HCT116 (cell line): ENCODE measurements around the gene DIAPH3.

Experiments
- CBX3 ChIP-seq: IDR thresholded peaks from 2 replicates; pipeline ENCODE4 v1.6.1; 2012; ENCODE audit warnings: low read depth
- CTCF ChIP-seq, 3 experiments: fragments of 200-600 bp in 1 of 3; sonication (generic) in 1 of 3; IDR thresholded peaks in 2 of 3; conservative IDR thresholded peaks in 1 of 3; 2 replicates each; pipeline ENCODE4 v1.5.1; 2012 to 2017; ENCODE audit warnings: low read depth in 2 of 3, low read length in 2 of 3, antibody characterized with exemption in 1 of 3, borderline replicate concordance in 1 of 3, control low read depth in 1 of 3, mild to moderate bottlenecking in 1 of 3, mixed read lengths in 1 of 3, mixed run types in 1 of 3, moderate library complexity in 1 of 3; ENCODE audit not compliant: insufficient read depth in 1 of 3
- EZH2 ChIP-seq: fragments of 200-600 bp; sonication (generic); IDR thresholded peaks from 2 replicates; pipeline ENCODE4 v1.6.1; 2017; ENCODE audit warnings: antibody characterized with exemption, mixed run types
- POLR2A ChIP-seq: IDR thresholded peaks from 2 replicates; pipeline ENCODE4 v1.7.0; 2011; ENCODE audit warnings: borderline replicate concordance; ENCODE audit not compliant: insufficient read depth, insufficient read length; ENCODE audit errors: extremely low read depth
- POLR2AphosphoS5 ChIP-seq: IDR thresholded peaks from 2 replicates; pipeline ENCODE4 v1.6.1; 2011; ENCODE audit warnings: mild to moderate bottlenecking, low read depth, low read length, moderate library complexity

GRCh38 chr13:60093425-60094019, 70.2 kb downstream of the DIAPH3 start:
- TF ChIP-seq CBX3 (no peak), CTCF (IDR thresholded peaks at IDR 0.05 in 2 of 3, conservative IDR thresholded peaks at IDR 0.05 in 1 of 3; ENCODE audit: borderline replicate concordance in 1 of 3, insufficient read depth in 1 of 3, low read depth in 2 of 3, low read length in 2 of 3) (no peak), POLR2AphosphoS5 (no peak), POLR2A (no peak), EZH2 (no peak)
